A549 (cell line): ENCODE data around the gene IFT88. TPM values are rescaled to one million over a fixed set of nuclear protein-coding genes. Genes with fewer than 3 reads are reported as not detected.

Experiments
- ATAC-seq, 2 experiments: fragments of 200-7000 bp in 1 of 2; fragments of >200 bp in 1 of 2; cut with Nextera tagmentation in 1 of 2; cut with Tn5 transposase in 1 of 2; 3 replicates each; pipeline versions ENCODE4 v1.8.0 to v1.9.1; 2018 to 2020; ENCODE audit warnings: mild to moderate bottlenecking in 1 of 2, moderate library complexity in 1 of 2
- CTCF ChIA-PET: fragments of 300-600 bp; sonication (Branson Sonifier 250); formaldehyde crosslinking; extraction: SDS; loops from one replicate; lab custom pipeline; 2021; ENCODE audit warnings: antibody characterized with exemption, inconsistent platforms; lab: Yijun Ruan, JAX
- POLR2A ChIA-PET: fragments of 350-600 bp; formaldehyde crosslinking; extraction: SDS; loops from one replicate; lab custom pipeline; 2021; ENCODE audit warnings: antibody characterized with exemption, inconsistent platforms; lab: Yijun Ruan, JAX
- DNase-seq, 2 experiments: peaks; one replicate each; pipeline versions ENCODE4 v3.0.0 to v3.0.0-alpha.2; 2011 to 2016; ENCODE audit warnings: low read depth in 1 of 2, low spot score in 1 of 2
- FAIRE-seq: peaks from 2 replicates; lab custom pipeline; 2011; peaks lifted over from hg19 to GRCh38; lab: Jason Lieb, UNC
- H3K27ac ChIP-seq, 2 experiments: fragments of >200 bp; sonication (Bioruptor Twin); formaldehyde crosslinking; 3 replicates each; pipeline ENCODE4 v1.5.1; 2016 to 2017
- H3K4me1 ChIP-seq: fragments of >200 bp; sonication (Bioruptor Twin); formaldehyde crosslinking; 3 replicates; pipeline ENCODE4 v1.6.1; 2016
- H3K4me2 ChIP-seq: fragments of >200 bp; sonication (Bioruptor Twin); formaldehyde crosslinking; 3 replicates; pipeline ENCODE4 v1.6.1; 2016
- H3K4me3 ChIP-seq: fragments of >200 bp; sonication (Bioruptor Twin); formaldehyde crosslinking; 3 replicates; pipeline ENCODE4 v1.5.1; 2016
- H3K9me3 ChIP-seq: fragments of >200 bp; sonication (Bioruptor Twin); formaldehyde crosslinking; 3 replicates; pipeline ENCODE4 v1.6.1; 2016
- ATOH8 ChIP-seq: fragments of 250-450 bp; sonication (Bioruptor Pico); IDR thresholded peaks from 2 replicates; pipeline ENCODE4 v1.5.0; 2020; ENCODE audit warnings: low read depth, mild to moderate bottlenecking, moderate library complexity
- CEBPB ChIP-seq, 2 experiments: fragments of >200 bp in 1 of 2; sonication (Bioruptor Twin) in 1 of 2; formaldehyde crosslinking in 1 of 2; IDR thresholded peaks; 2 replicates each; pipeline ENCODE4 v1.6.1; 2012 to 2016
- CHD4 ChIP-seq: fragments of 200-600 bp; sonication (generic); IDR thresholded peaks from 2 replicates; pipeline ENCODE4 v1.6.1; 2016; ENCODE audit warnings: antibody characterized with exemption, mild to moderate bottlenecking, borderline replicate concordance
- EHMT2 ChIP-seq: fragments of 200-600 bp; sonication (generic); IDR thresholded peaks from 2 replicates; pipeline ENCODE4 v1.6.1; 2016; ENCODE audit warnings: antibody characterized with exemption, low read depth, mild to moderate bottlenecking, moderate library complexity
- EP300 ChIP-seq, 2 experiments: fragments of >200 bp; sonication (Bioruptor Twin); formaldehyde crosslinking; IDR thresholded peaks; 2 replicates in 1 of 2; 3 replicates in 1 of 2; pipeline ENCODE4 v1.6.1; 2016 to 2017
- ESRRA ChIP-seq: fragments of 150-350 bp; IDR thresholded peaks from 2 replicates; pipeline ENCODE4 v1.6.1; 2014; ENCODE audit warnings: mild to moderate bottlenecking, low read length, borderline replicate concordance
- FOSB ChIP-seq: fragments of 250-450 bp; sonication (Bioruptor Pico); IDR thresholded peaks from 2 replicates; pipeline ENCODE4 v1.5.0; 2020; ENCODE audit warnings: mild to moderate bottlenecking, moderate library complexity
- FOSL2 ChIP-seq, 2 experiments: fragments of 450-650 bp in 1 of 2; fragments of >200 bp in 1 of 2; sonication (Bioruptor Twin) in 1 of 2; formaldehyde crosslinking; IDR thresholded peaks; 2 replicates each; pipeline versions ENCODE4 v1.5.0 to v1.6.1; 2016 to 2020; ENCODE audit warnings: mild to moderate bottlenecking in 1 of 2, moderate library complexity in 1 of 2
- FOXS1 ChIP-seq: fragments of 250-450 bp; sonication (Bioruptor Pico); IDR thresholded peaks from 2 replicates; pipeline ENCODE4 v1.5.0; 2020; ENCODE audit warnings: mild to moderate bottlenecking, moderate library complexity
- GATA3 ChIP-seq: IDR thresholded peaks from 2 replicates; pipeline ENCODE4 v1.6.1; 2012; ENCODE audit warnings: borderline replicate concordance
- HEYL ChIP-seq: fragments of 250-450 bp; sonication (Bioruptor Pico); IDR thresholded peaks from 2 replicates; pipeline ENCODE4 v1.8.0; 2021; ENCODE audit warnings: mild to moderate bottlenecking, moderate library complexity
- HOXB13 ChIP-seq: fragments of 250-450 bp; sonication (Bioruptor Pico); IDR thresholded peaks from 2 replicates; pipeline ENCODE4 v1.5.0; 2020; ENCODE audit warnings: low read depth, mild to moderate bottlenecking, moderate library complexity
- JUN ChIP-seq, 2 experiments: fragments of >200 bp; sonication (Bioruptor Twin); formaldehyde crosslinking; IDR thresholded peaks; 2 replicates in 1 of 2; 3 replicates in 1 of 2; pipeline ENCODE4 v1.6.1; 2016 to 2017
- MAX ChIP-seq: IDR thresholded peaks from 2 replicates; pipeline ENCODE4 v1.6.1; 2012
- NPAS2 ChIP-seq: fragments of 250-450 bp; sonication (Bioruptor Pico); IDR thresholded peaks from 2 replicates; pipeline ENCODE4 v1.8.0; 2022; ENCODE audit warnings: mild to moderate bottlenecking, moderate library complexity, borderline replicate concordance
- PHF8 ChIP-seq: fragments of 200-600 bp; sonication (generic); IDR thresholded peaks from 2 replicates; pipeline ENCODE4 v1.6.1; 2016; ENCODE audit warnings: low read depth, mild to moderate bottlenecking, antibody characterized with exemption, moderate library complexity, borderline replicate concordance
- POLR2A ChIP-seq: IDR thresholded peaks from 2 replicates; pipeline ENCODE4 v1.6.1; 2012; ENCODE audit warnings: mild to moderate bottlenecking, low read length
- RARB ChIP-seq: fragments of 250-450 bp; sonication (Bioruptor Pico); IDR thresholded peaks from 2 replicates; pipeline ENCODE4 v1.8.0; 2021; ENCODE audit warnings: mild to moderate bottlenecking, moderate library complexity
- REST ChIP-seq: fragments of 200-600 bp; sonication (generic); IDR thresholded peaks from 2 replicates; pipeline ENCODE4 v1.6.1; 2016; ENCODE audit warnings: antibody characterized with exemption, mild to moderate bottlenecking, moderate library complexity
- RFX5 ChIP-seq: fragments of 450-650 bp; IDR thresholded peaks from 2 replicates; pipeline ENCODE4 v1.7.1; 2014; ENCODE audit warnings: antibody characterized with exemption, mild to moderate bottlenecking, moderate library complexity
- RNF2 ChIP-seq: fragments of 200-600 bp; sonication (generic); IDR thresholded peaks from 2 replicates; pipeline ENCODE4 v1.6.1; 2016; ENCODE audit warnings: low read depth, mild to moderate bottlenecking, antibody characterized with exemption, moderate library complexity, borderline replicate concordance
- TFCP2L1 ChIP-seq: fragments of 250-450 bp; sonication (Bioruptor Pico); IDR thresholded peaks from 2 replicates; pipeline ENCODE4 v1.5.0; 2021; ENCODE audit warnings: mild to moderate bottlenecking
- ZC3H11A ChIP-seq: fragments of 450-650 bp; IDR thresholded peaks from 2 replicates; pipeline ENCODE4 v1.6.1; 2014; ENCODE audit warnings: antibody characterized with exemption, mild to moderate bottlenecking
- ZFP36 ChIP-seq: fragments of 450-650 bp; IDR thresholded peaks from 2 replicates; pipeline ENCODE4 v1.6.1; 2014; ENCODE audit warnings: borderline replicate concordance; ENCODE audit not compliant: partially characterized antibody
- WGBS: methylation state at CpG from one replicate; pipeline ENCODE4 v1.1.6; 2017; ENCODE audit errors: missing lambda C conversion rate; 5-methylcytosine and 5-hydroxymethylcytosine counted together
- polyA plus RNA-seq, 4 experiments: library from polyadenylated mRNA; depleted of rRNA in 3 of 4; stranded (reverse); fragments of >200 nt; fragmentation: RNase III in 1 of 4; extraction: RNeasy Plus Mini Kit Qiagen cat#74134 plus additional on column Dnase treatment in 1 of 4; gene quantifications; 2 replicates in 3 of 4; 3 replicates in 1 of 4; pipeline ENCODE4 v1.2.3, GENCODE V29; 2011 to 2017

The IFT88 gene
- polyA plus RNA-seq, 2 of the 4 experiments (the other 2 are of a cell fraction), result 13.2 to 19.1 TPM

GRCh38 chr13:20720499-20720898, 153.5 kb downstream of the IFT88 start:
- DNase-seq, result no peak
- FAIRE-seq, result no peak

GRCh38 chr13:20721058-20721453, 154.1 kb downstream of the IFT88 start:
- no peak for TF ChIP-seq GATA3
- TF ChIP-seq HOXB13 (CRISPR knock-in tag), result no peak
- TF ChIP-seq FOXS1 (CRISPR knock-in tag), result no peak
- TF ChIP-seq ZC3H11A, result no peak
- TF ChIP-seq CHD4, result no peak
- no peak for TF ChIP-seq RARB (CRISPR knock-in tag)
- ATAC-seq, result no peak
- ChIA-PET CTCF (no interaction called here), POLR2A (no interaction called here)
- WGBS, result 82% methylated on average over 3 of the region's 16 CpGs
- Histone ChIP-seq H3K9me3 (no peaks in the 10 kb centered on the region), H3K4me2 (no peak overlapping the region), H3K4me1 (no peaks in the 10 kb centered on the region), H3K27ac (no peak overlapping the region), H3K4me3 (no peak overlapping the region)
- FAIRE-seq, result no peak
- no peak for DNase-seq

More at GRCh38 chr13:20720499-20720898, 153.5 kb downstream of the IFT88 start:
- 71% methylated on average over 5 of the region's 11 CpGs for WGBS
- Histone ChIP-seq H3K4me1 (no peaks in the 10 kb centered on the region), H3K4me3 (no peak overlapping the region), H3K27ac (no peak overlapping the region), H3K4me2 (no peak overlapping the region), H3K9me3 (no peaks in the 10 kb centered on the region)
- CTCF ChIA-PET, result no interaction called here
- TF ChIP-seq EHMT2, result no peak
- no peak for TF ChIP-seq ZFP36
- TF ChIP-seq ATOH8 (CRISPR knock-in tag), result no peak
- TF ChIP-seq FOSL2 (IDR thresholded peaks at IDR 0.05), result no peak
- no peak for TF ChIP-seq FOSL2 (CRISPR knock-in tag; IDR thresholded peaks at IDR 0.05)
- TF ChIP-seq NPAS2 (CRISPR knock-in tag), result no peak
- no peak for TF ChIP-seq REST
- TF ChIP-seq EP300 (IDR thresholded peaks at IDR 0.05), result no peak
- TF ChIP-seq GATA3, result no peak
- TF ChIP-seq PHF8, result no peak
- TF ChIP-seq RNF2, result no peak
- no peak for TF ChIP-seq FOSB
- TF ChIP-seq MAX, result no peak
- TF ChIP-seq TFCP2L1 (CRISPR knock-in tag), result no peak
- TF ChIP-seq RFX5, result no peak
- no peak for TF ChIP-seq POLR2A
- TF ChIP-seq FOXS1 (CRISPR knock-in tag), result no peak
- TF ChIP-seq JUN (IDR thresholded peaks at IDR 0.05), result no peak
- no peak for TF ChIP-seq HEYL (CRISPR knock-in tag)
- TF ChIP-seq CEBPB (IDR thresholded peaks at IDR 0.05), result no peak
- no peak for TF ChIP-seq ESRRA
- POLR2A ChIA-PET, result no interaction called here
- ATAC-seq, result no peak
